Activated CD4-positive, alpha-beta T cell treated with anti-CD3 and anti-CD28 coated beads, Interleukin-2, amount 10 ng/mL, durations not matched to agents 24 days and 14 days (primary cell): ENCODE results near the gene ZNF506. TPM values are rescaled to one million over a fixed set of nuclear protein-coding genes. Genes with fewer than 3 reads are reported as not detected.
"Not testable (repeated sequence)": the region's sequence is repeated elsewhere in the genome, so short reads cannot be mapped to it uniquely, and the experiment has no call there.

Experiments
- DNase-seq: peaks from one replicate; pipeline ENCODE4 v3.0.0; 2022
- H3K27ac Mint-ChIP-seq: one replicate; pipeline ENCODE4 v1.8.0; 2022; ENCODE audit warnings: mild to moderate bottlenecking, mixed read lengths
- H3K27me3 Mint-ChIP-seq: one replicate; pipeline ENCODE4 v1.8.0; 2022; ENCODE audit warnings: mixed read lengths
- H3K36me3 Mint-ChIP-seq: one replicate; pipeline ENCODE4 v1.8.0; 2022; ENCODE audit warnings: low read depth, mild to moderate bottlenecking, mixed read lengths
- H3K4me1 Mint-ChIP-seq: one replicate; pipeline ENCODE4 v1.8.0; 2021; ENCODE audit warnings: mixed read lengths
- H3K4me3 Mint-ChIP-seq: one replicate; pipeline ENCODE4 v1.8.0; 2022; ENCODE audit warnings: mild to moderate bottlenecking, moderate library complexity, mixed read lengths
- H3K9me3 Mint-ChIP-seq: one replicate; pipeline ENCODE4 v1.8.0; 2021; ENCODE audit warnings: mixed read lengths
- intact Hi-C: fragments of 100-400 bp; cut with micrococcal nuclease; formaldehyde crosslinking; loops from one replicate; pipeline ENCODE4 v1.15.1; 2023
- total RNA-seq: library from RNA; stranded (reverse); gene quantifications from 2 replicates; pipeline ENCODE4 v1.2.3, GENCODE V29; 2022

ZNF506 gene
- total RNA-seq, 1 donor from 2014 or later, result 13.3 TPM

- Mint-ChIP-seq H3K27me3 (no peaks in the 10 kb centered on the region), H3K9me3 (peaks cover 13% of the 10 kb centered on the region), H3K4me1 (peaks cover 12% of the 10 kb centered on the region), H3K36me3 (peaks cover 52% of the 10 kb centered on the region), H3K4me3 (peak overlapping the region; percentile 98), H3K27ac (peak overlapping the region; percentile 99)
- intact Hi-C loops, result loop anchor here (1.0 kb wide), 4 partner anchors 45 to 153 kb away; partner anchors contain the start of genes ZNF101 and ZNF14
- DNase-seq, result no peak
These were observed 703 bp downstream of the ZNF506 start for GRCh38 chr19:19820774-19821320.

GRCh38 chr19:19817357-19817756 lies 4.2 kb downstream of the ZNF506 start:
- intact Hi-C loops, result no loop called here
- DNase-seq, result peak; percentile 84
- H3K36me3 Mint-ChIP-seq, result peaks cover 81% of the 10 kb centered on the region
- no peaks in the 10 kb centered on the region for H3K27me3 Mint-ChIP-seq
- H3K27ac Mint-ChIP-seq, result peak overlapping the region; percentile 86
- H3K4me3 Mint-ChIP-seq, result peak overlapping the region; percentile 60
- H3K4me1 Mint-ChIP-seq, result peaks cover 12% of the 10 kb centered on the region
- H3K9me3 Mint-ChIP-seq, result peaks cover 13% of the 10 kb centered on the region

- peaks cover 10% of the 10 kb centered on the region for H3K4me1 Mint-ChIP-seq
- intact Hi-C loops, result no loop called here
- peak overlapping the region; percentile 60 for H3K4me3 Mint-ChIP-seq
- no peaks in the 10 kb centered on the region for H3K27me3 Mint-ChIP-seq
- H3K36me3 Mint-ChIP-seq, result peaks cover 87% of the 10 kb centered on the region
- peaks cover 14% of the 10 kb centered on the region for H3K9me3 Mint-ChIP-seq
- H3K27ac Mint-ChIP-seq, result peak overlapping the region; percentile 86
- DNase-seq, result no peak
These were observed 4.9 kb downstream of the ZNF506 start for GRCh38 chr19:19816679-19817078.

- H3K9me3 Mint-ChIP-seq, result peaks cover 32% of the 10 kb centered on the region
- intact Hi-C loops, H3K4me1 Mint-ChIP-seq, H3K27me3 Mint-ChIP-seq, DNase-seq, H3K4me3 Mint-ChIP-seq, H3K27ac Mint-ChIP-seq: not testable (repeated sequence)
- H3K36me3 Mint-ChIP-seq, result peaks cover 81% of the 10 kb centered on the region
These were observed 9.6 kb downstream of the ZNF506 start for GRCh38 chr19:19811999-19812398.

DNA sequence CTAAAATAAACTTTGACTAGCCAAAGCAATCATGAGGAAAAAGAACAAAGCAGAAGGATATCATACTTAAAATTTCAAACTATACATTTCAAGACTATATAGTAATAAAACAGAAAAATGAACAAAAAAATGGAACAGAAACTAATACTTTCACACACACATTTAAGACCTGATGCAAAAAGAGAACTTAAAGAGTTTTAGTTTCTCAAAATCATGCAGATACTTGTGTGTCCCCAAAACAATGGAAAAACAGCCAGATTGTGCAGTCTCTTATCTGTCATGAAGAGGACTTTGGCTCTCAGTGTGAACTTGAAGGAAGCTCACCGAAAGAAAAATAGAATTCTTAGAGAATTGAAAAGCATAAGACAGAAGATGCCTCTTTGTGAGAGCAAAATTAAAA lies 16.1 kb downstream of the ZNF506 start:
- DNase-seq, result no peak
- Mint-ChIP-seq H3K27me3 (no peaks in the 10 kb centered on the region), H3K4me3 (no peak overlapping the region)

DNA sequence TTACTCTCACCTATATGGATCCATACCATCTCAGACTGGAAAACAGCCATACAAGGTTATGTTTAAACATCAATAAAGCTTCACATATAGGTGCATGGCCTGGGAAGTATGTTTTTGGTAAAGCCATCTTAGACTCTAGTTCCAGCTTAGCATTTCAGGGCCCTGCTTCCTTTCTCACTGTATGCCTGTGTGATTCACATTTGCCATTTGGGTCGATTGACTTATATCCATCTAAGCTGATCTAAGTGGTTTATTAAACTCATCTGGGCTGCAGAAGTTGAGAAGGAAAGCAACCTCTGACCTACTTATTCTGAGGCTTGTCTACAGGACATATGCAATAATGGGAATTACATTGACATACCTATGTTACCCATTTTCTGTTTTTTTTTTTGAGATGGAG lies 33.5 kb downstream of the ZNF506 start:
- Mint-ChIP-seq H3K9me3 (peaks cover 17% of the 10 kb centered on the region), H3K4me1 (peaks cover 2% of the 10 kb centered on the region), H3K36me3 (peaks cover 83% of the 10 kb centered on the region), H3K27me3 (no peaks in the 10 kb centered on the region), H3K4me3 (no peak overlapping the region), H3K27ac (no peak overlapping the region)
- DNase-seq, result no peak
- intact Hi-C loops, result no loop called here

More for the DNA sequence above, 16.1 kb downstream of the ZNF506 start:
- intact Hi-C loops, result no loop called here
- Mint-ChIP-seq H3K27ac (no peak overlapping the region), H3K9me3 (peaks cover 23% of the 10 kb centered on the region), H3K4me1 (no peaks in the 10 kb centered on the region), H3K36me3 (peaks cover 80% of the 10 kb centered on the region)

DNA sequence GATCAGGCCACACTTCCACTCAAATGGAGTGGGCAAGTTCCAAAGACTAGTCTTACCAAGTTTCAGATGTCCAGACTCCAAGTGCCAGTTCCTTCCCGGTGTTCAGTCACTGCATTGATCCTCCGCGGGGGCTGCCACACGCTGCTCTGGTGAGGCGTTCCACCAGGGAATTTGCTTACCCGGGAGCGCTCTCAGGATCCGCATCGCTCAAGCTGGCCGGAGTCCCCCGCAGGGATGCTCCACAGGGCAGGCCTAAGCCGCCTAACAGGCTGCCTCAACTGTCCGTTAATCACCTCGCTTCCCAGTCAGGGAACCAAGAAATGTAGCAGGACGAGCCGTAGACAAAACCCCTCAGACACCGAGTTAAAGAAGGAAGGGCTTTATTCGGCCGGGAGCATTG lies 36.1 kb downstream of the ZNF506 start:
- H3K4me3 Mint-ChIP-seq, H3K4me1 Mint-ChIP-seq, H3K27me3 Mint-ChIP-seq, DNase-seq, intact Hi-C loops, H3K27ac Mint-ChIP-seq: not testable (repeated sequence)
- Mint-ChIP-seq H3K36me3 (peaks cover 86% of the 10 kb centered on the region), H3K9me3 (peaks cover 27% of the 10 kb centered on the region)

- intact Hi-C loops, result no loop called here
- peaks cover 86% of the 10 kb centered on the region for H3K36me3 Mint-ChIP-seq
- no peaks in the 10 kb centered on the region for H3K27me3 Mint-ChIP-seq
- no peak overlapping the region for H3K4me3 Mint-ChIP-seq
- H3K4me1 Mint-ChIP-seq, result peaks cover 16% of the 10 kb centered on the region
- no peak for DNase-seq
- H3K27ac Mint-ChIP-seq, result no peak overlapping the region
- H3K9me3 Mint-ChIP-seq, result peaks cover 31% of the 10 kb centered on the region
These were observed 38.8 kb downstream of the ZNF506 start for GRCh38 chr19:19782783-19783182.

GRCh38 chr19:19781791-19782190 lies 39.8 kb downstream of the ZNF506 start:
- DNase-seq, intact Hi-C loops, H3K27me3 Mint-ChIP-seq, H3K27ac Mint-ChIP-seq, H3K4me3 Mint-ChIP-seq: not testable (repeated sequence)
- H3K36me3 Mint-ChIP-seq, result peaks cover 78% of the 10 kb centered on the region
- H3K4me1 Mint-ChIP-seq, result peaks cover 24% of the 10 kb centered on the region
- H3K9me3 Mint-ChIP-seq, result peaks cover 33% of the 10 kb centered on the region

DNA sequence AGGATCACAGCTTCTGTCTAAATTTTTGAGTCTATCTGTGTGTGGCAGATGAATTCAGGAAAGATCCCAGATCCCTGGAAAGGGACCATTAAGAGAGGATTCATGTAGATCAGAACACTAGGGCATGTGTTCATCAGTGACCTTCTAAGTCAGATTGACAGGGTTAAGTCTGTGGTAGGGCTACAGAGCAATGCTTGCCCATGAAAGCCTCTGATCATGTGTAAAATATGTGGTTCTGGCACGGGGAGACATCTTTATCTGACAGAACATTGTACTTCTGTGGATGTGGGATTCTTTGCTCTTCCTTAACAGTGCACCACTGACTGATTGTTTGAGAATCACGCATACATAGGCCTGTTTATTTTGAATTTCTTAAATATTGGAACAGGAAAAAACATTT lies 42.9 kb downstream of the ZNF506 start:
- intact Hi-C loops, result no loop called here
- no peak overlapping the region for H3K27ac Mint-ChIP-seq
- H3K36me3 Mint-ChIP-seq, result peaks cover 48% of the 10 kb centered on the region
- no peaks in the 10 kb centered on the region for H3K27me3 Mint-ChIP-seq
- H3K9me3 Mint-ChIP-seq, result peaks cover 21% of the 10 kb centered on the region
- peak overlapping the region; percentile 93 for H3K4me3 Mint-ChIP-seq
- peaks cover 29% of the 10 kb centered on the region for H3K4me1 Mint-ChIP-seq
- DNase-seq, result no peak

GRCh38 chr19:19777692-19778091 lies 43.9 kb downstream of the ZNF506 start:
- intact Hi-C loops, result loop anchor here (2.0 kb wide), 1 partner anchor 45 kb away; the partner anchor contains the start of gene ZNF14
- Mint-ChIP-seq H3K4me1 (peaks cover 27% of the 10 kb centered on the region), H3K27ac (peak overlapping the region; percentile 13)

GRCh38 chr19:19776206-19777008 lies 45.1 kb downstream of the ZNF506 start:
- Mint-ChIP-seq H3K4me1 (peaks cover 24% of the 10 kb centered on the region), H3K36me3 (peaks cover 34% of the 10 kb centered on the region), H3K4me3 (peak overlapping the region; percentile 93), H3K9me3 (peaks cover 14% of the 10 kb centered on the region), H3K27ac (peak overlapping the region; percentile 85), H3K27me3 (no peaks in the 10 kb centered on the region)
- DNase-seq, result peak; percentile 98
- intact Hi-C loops, result loop anchor here (1.0 to 2.0 kb wide), 4 partner anchors 44 to 108 kb away; partner anchors contain the start of genes ZNF101, ZNF14, ZNF253 and ZNF506

More at GRCh38 chr19:19777692-19778091, 43.9 kb downstream of the ZNF506 start:
- no peaks in the 10 kb centered on the region for H3K27me3 Mint-ChIP-seq
- peak; percentile 53 for DNase-seq
- H3K4me3 Mint-ChIP-seq, result peak overlapping the region; percentile 93
- peaks cover 18% of the 10 kb centered on the region for H3K9me3 Mint-ChIP-seq
- peaks cover 44% of the 10 kb centered on the region for H3K36me3 Mint-ChIP-seq

- Mint-ChIP-seq H3K4me1 (peaks cover 24% of the 10 kb centered on the region), H3K9me3 (peaks cover 18% of the 10 kb centered on the region), H3K27ac (peak overlapping the region; percentile 85), H3K36me3 (peaks cover 30% of the 10 kb centered on the region), H3K4me3 (peak overlapping the region; percentile 93), H3K27me3 (no peaks in the 10 kb centered on the region)
- intact Hi-C loops, result loop anchor here (1.0 to 2.0 kb wide), 4 partner anchors 43 to 108 kb away; partner anchors contain the start of genes ZNF101, ZNF14, ZNF253 and ZNF506
- DNase-seq, result no peak
These were observed 45.7 kb downstream of the ZNF506 start for GRCh38 chr19:19775891-19776205.

DNA sequence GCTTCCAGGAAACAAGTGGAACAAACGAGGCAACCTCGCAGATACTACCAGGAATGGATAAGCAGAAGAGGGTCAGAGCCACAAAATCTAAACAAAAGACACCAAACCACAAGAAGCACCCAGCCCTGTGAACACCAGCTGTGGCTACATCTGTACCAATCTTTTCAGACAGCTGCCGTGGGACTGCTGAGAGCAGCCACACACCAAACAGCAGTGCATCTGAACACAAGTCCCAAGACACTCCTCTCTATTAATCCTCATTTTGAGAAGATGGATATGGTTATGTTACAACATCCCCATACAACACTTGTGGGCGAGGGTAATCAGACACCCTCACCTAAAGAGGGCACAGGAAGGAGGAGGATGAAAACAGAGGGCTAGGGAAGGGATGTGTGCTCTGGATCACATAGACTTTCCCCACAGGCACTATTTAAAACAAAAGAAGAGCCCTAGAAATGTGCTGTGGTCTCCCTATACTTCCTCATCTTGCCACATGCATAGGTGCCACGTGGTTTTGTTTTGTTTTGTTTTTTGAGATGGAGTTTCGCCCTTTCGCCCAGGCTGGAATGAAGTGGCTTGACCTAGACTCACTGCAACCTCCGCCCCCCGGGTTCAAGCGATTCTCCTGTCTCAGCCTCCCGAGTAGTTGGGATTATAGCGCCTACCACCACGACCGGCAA lies 47.1 kb downstream of the ZNF506 start:
- Mint-ChIP-seq H3K4me1 (peaks cover 24% of the 10 kb centered on the region), H3K36me3 (peaks cover 20% of the 10 kb centered on the region), H3K4me3 (peak overlapping the region; percentile 15), H3K27ac (no peak overlapping the region), H3K9me3 (peaks cover 18% of the 10 kb centered on the region), H3K27me3 (no peaks in the 10 kb centered on the region)
- peak; percentile 56 for DNase-seq
- intact Hi-C loops, result no loop called here
